ENCODE data around the gene ATXN1. TPM values are rescaled to one million over a fixed set of nuclear protein-coding genes. Genes with fewer than 3 reads are reported as not detected.
"Not testable (repeated sequence)": the region's sequence is repeated elsewhere in the genome, so short reads cannot be mapped to it uniquely, and the experiment has no call there.

Gene ATXN1
- total RNA-seq, 1 donor from 2014 or later: 36.0 TPM

- DNase-seq (ENCODE audit: low spot score): no peak
Measured at GRCh38 chr6:16399695-16400094, 361.6 kb downstream of the ATXN1 start.

GRCh38 chr6:16399158-16399557 is 362.1 kb downstream of the ATXN1 start:
- no peak for DNase-seq (ENCODE audit: low spot score)

GRCh38 chr6:16398587-16398986 is 362.7 kb downstream of the ATXN1 start:
- no peak for DNase-seq (ENCODE audit: low spot score)

DNA sequence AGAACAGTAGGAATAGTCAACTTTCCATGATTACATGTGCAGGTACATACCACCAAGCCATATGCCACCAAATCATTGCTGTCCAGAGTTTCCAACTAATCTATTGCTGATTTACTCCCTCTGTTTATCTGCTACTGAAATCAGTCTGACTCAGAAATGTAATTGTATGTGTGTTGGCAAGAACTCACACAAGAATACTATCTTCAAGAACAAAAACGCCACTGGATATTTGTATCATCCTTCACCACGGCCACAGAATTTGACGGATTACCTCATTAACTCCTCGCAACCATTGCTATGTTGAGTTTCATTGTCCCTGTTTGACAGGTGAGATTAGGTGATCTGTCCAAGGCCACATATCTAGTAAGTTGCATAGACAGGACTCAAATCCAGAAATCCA is 363.6 kb downstream of the ATXN1 start:
- no peak for DNase-seq (ENCODE audit: low spot score)

DNA sequence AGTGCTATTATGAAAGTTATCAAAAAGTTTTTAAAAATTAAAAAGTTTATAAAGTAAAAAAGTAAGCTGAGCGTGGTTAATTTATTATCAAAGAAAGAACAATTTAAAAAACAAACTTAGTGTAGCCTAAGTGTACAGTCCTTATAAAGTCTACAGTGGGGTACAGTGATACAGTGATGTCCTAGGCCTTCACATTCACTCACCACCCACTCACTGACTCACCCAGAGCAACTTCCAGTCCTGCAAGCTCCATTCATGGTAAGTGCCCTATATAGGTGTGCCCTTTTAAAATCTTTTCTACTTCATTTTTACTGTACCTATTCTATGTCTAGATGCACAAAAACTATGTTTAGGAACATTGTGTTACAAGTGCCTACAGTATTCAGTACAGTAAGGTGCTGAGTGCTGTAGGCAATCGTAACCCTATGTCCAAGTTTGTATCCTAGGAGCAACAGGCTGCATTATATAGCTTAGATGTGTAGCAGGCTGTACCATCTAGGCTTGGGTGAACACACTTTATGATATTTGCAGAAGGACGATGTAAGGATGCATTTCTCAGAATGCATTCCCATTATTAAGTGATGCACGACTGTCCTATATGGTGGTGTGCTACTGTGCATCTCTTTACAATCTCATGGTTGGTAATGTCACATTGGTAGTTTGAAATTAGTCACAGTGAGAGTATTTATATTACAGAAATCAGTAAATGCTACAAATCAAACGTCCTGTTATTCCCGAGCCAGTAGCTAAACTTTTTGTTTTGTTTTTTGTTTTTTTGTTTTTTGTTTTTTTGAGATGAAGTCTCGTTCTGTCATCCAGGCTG is 364.6 kb downstream of the ATXN1 start:
- DNase-seq (ENCODE audit: low spot score): no peak

DNA sequence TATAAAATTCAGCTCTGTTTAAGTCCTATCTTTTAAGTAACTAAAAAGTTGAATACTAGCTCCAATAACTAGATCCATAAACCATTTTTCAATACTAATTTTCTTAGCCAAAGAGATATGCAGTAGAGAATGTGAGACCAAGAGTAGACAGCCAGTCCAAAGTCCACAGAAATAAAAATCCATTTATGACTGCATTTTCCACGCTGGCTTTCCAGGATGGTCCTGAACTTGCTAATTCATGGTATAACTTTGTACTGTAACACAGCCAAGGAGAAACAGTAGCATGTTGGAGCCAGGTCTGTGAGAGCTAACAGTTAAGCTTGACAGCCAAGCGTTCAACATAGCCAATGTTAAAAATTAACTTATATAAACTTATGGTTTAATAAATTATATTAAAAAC is 366.6 kb downstream of the ATXN1 start:
- no peak for DNase-seq (ENCODE audit: low spot score)

DNA sequence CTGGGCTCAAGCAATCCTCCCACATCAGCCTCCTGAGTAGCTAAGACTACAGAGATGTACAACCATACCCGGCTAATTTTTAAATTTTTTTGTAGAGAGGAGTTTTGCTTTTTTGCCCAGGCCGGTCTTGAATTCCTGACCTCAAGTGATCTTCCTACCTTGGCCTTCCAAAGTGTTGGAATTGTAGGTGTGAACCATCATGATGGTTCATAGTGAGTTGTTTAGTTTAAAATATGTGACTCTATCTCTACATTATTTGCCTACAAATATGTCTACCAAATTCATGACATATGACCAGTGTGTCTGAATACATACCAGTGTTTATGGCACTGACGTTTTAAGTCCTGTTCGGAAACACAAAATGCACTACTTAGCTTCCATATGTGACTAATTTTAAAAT is 367.9 kb downstream of the ATXN1 start:
- DNase-seq (ENCODE audit: low spot score): no peak

DNA sequence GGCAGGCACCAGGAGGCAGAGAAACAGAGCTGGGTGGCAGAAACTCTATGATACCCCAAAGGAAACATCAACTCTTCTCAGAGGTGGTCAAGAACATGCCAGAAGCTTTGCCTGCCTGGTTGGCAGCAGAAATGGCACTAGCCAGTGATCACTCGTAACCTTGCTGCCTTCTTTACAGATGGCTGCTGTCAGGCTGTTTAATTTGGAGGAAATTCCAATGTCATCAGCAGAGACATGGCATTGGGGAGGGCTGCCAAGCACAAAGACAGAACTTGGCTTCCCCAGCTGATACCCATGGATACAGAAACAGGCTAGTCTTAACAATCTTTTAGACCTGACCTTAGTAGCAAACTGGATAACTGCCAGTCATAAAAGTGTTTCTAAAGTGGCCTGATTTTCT is 369.2 kb downstream of the ATXN1 start:
- no peak for DNase-seq (ENCODE audit: low spot score)

DNA sequence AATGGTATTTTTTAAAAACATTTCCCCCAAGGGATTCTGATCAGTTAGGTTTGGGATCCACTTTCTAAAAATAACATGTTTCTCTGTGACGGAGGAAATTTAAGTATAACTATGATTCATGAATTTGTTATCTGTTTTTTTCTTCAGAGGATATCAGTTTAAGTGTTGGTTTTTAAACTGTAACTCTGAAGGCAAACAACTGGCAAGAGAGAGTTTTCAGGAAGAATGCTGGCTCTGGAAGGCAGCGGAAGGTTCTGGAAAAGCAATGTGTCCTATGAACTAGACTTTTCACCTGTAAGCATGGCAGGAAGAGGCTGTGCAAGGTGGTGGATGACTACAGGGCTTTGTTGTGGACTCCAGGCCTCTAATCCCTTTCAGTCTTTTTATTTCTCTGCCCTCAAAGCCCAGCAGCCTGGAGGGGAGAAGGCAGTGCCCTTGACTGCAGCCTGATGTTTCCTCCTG is 369.8 kb downstream of the ATXN1 start:
- no peak for DNase-seq (ENCODE audit: low spot score)

DNA sequence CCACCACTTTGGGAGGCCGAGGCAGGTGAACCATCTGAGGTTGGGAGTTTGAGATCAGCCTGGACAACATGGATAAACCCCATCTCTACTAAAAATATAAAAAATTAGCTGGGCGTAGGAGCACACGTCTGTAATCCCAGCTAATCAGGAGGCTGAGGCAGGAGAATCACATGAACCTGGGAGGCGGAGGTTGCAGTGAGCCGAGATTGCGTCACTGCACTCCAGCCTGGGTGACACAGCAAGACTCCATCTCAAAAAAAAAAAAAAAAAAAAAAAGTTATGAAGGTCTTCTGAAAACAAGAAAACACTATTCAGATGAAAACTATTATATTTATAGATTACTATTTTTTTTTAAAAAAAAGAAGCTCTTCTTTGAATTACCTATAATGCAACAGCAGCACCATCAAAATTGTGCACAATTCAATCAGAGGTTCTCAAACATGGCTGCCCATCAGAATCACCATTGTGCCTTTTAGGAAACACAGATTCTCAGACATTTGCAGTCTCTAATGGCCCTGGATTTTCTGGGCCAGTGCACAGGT is 370.3 kb downstream of the ATXN1 start:
- DNase-seq (ENCODE audit: low spot score): not testable (repeated sequence)

DNA sequence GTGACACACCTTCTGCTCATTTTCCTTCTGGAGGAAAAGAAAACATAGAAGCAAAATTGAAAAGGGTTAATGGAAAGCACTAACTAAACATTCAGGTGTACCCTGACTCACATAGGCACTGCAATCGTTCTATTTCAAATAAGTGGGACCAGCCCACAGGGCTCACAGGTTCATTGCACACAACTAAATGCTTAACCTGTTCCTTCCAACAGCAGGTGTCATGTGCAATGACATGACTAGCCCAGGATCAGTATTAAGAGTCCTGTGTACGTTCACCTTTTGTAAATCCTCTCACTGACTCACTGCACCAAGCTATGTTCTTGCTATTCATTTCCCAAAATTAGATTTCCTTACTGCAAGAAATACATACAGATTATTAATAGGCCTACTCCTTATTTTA is 371.6 kb downstream of the ATXN1 start:
- DNase-seq (ENCODE audit: low spot score): no peak

DNA sequence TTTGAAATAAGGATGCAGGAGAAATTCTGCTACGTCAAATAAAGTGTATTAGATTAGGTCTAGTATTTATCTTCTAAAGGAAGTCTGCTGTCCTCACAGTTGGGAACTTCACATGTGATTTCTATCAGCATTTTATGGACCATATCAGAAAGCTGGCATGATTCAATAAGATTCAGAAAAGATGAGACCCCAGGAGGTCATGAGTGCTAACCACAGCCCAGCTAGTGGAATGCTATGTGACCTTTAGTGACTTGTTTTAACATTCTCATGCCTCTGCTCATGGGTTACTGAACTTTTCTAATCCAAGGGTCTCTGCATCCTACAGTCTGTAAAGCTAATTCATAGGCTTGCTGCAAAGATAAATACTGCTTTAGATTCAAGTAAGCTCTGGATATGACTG is 372.8 kb downstream of the ATXN1 start:
- DNase-seq (ENCODE audit: low spot score): no peak

DNA sequence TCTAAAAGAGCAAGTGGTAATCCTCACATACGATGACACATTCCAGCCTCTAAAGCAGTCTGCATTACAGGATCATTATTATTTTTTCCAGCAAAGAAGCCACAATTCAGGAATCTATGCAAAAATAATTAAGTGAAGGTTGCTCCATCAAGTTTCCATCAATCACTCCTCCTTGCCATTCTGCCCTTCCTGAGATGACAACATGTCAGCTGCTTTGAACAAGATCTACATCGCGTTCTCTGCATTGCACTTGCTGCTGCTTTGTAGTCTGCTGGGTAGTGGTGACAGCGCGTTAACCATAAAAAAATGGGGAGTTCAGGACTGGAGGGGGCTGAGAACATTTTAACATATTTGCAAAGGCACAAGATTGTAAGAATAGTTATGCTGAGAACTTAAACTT is 375.2 kb downstream of the ATXN1 start:
- no peak for DNase-seq (ENCODE audit: low spot score)

- DNase-seq (ENCODE audit: low spot score): no peak
Measured at GRCh38 chr6:16383607-16384206, 377.6 kb downstream of the ATXN1 start.

- DNase-seq (ENCODE audit: low spot score): not testable (repeated sequence)
Measured at GRCh38 chr6:16381968-16382367, 379.3 kb downstream of the ATXN1 start.

DNA sequence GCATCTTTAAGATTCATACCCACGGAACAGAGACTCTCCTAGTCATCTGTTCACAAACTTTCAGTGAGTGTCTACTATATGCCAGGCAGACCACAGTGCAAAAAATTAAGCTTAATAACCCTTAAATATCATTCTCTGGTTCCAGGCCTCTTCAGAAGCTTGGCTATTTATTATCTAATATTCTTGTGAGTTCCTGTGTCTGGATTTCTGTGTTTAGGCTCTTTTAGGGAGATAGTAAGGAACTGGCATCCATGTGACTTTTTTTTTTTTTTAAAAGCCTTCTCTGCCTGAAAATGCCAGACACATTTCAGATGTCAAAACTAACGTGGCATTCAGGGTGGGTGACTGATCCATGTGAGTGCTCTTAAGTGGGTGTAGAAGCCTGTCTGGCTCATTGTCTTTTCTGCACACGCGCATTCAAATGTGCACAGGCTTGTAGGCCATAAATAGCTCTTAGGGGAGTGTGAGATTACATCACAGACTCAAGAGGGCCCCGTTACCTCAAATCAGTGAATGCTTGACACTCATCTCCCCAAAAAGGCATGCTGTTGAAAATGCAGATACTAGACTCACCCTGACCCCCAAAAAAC is 380.9 kb downstream of the ATXN1 start:
- DNase-seq (ENCODE audit: low spot score): no peak

DNA sequence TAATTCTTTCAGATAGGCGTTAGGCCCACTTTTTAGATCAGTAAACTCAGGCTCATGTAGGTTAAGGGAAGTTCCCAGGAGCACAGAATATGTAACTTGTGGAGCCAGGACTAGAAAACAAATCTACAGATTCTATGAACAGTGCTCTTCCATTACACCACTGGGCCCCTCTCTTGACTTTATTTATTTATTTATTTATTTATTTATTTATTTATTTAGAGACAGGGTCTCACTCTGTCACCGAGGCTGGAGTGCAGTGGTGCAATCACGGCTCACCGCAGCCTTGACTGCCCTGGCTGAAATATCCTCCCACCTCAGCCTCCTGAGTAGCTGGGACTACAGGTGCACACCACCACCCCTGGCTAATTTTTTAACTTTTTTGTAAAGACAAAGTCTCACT is 382.9 kb downstream of the ATXN1 start:
- not testable (repeated sequence) for DNase-seq (ENCODE audit: low spot score)

GRCh38 chr6:16377470-16377869 is 383.8 kb downstream of the ATXN1 start:
- DNase-seq (ENCODE audit: low spot score): no peak

DNA sequence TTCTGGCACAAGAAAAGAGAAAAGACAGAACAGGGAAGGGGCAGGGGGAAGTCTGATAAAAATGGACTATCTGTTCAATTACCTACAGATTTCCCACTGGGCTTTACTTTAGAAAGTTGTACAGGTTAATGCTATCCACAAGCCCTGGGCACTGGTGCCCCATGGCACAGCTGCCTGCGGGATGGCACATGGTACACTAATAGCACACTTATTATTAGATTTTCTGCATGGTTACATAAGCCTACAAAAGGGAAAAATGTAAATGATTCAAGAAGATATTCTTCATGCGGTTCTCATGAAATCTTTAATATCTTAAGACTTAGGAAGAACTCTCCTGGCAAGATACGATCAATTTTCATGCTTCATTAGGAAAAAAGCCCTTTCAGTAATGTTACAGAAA is 385.4 kb downstream of the ATXN1 start:
- DNase-seq (ENCODE audit: low spot score): no peak

GRCh38 chr6:16375206-16375605 is 386.1 kb downstream of the ATXN1 start:
- no peak for DNase-seq (ENCODE audit: low spot score)

DNA sequence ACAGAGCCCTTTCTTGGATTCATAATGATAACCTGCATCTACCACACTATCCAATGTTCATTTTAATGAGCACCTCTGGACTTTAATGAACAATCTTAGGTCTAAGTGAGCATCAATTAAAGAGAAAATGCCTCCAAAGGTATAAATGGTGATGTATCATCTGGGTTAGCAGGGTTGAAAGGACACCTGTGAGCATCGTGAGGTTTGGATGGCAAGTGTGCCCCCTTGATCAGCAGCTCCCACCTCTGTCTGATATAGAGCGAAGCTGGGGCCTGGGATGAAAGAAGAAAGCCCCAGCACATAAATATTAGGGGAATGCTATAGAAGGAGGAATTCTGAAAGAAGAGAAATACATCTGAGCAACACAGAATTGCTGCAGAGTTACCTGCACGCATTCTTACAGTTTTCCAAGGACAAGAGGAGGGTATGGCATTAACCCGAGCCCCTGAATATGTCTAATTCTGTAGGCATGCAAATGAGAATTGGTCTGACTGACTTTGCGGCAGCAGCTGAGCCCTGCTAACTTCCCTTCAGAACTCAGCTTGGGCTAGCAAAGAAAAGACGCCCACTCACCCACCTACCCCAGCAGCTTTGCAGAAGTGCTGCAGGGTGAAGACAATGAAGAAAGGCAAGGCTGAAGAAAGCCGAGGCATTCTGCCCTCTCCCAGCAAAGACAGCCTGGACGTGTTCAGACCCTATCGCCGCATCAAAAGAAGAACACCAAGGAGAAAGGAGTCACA is 386.6 kb downstream of the ATXN1 start:
- DNase-seq (ENCODE audit: low spot score): no peak

DNA sequence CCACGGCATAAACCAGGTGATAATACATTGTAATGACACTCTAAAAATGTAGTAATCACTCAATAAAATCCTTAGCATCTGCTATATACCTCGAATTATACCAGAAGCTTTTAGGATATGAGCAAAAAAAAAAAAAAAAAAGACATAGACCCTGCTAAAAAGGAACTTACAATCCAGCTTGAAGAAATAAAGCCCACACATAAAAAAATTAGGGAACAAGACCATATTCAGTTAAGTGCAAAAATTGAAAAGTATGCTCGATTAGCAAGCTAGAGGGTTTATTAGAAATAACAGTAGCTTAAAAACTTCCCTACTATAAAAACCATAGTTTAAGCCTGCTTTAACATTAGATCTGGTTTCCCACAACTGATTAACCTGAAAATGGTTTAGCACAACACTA is 387.2 kb downstream of the ATXN1 start:
- no peak for DNase-seq (ENCODE audit: low spot score)
